Measurements from ENCODE around the gene ALX4. TPM values are rescaled to one million over a fixed set of nuclear protein-coding genes. Genes with fewer than 3 reads are reported as not detected.

ALX4 gene
- total RNA-seq: 4.1 TPM

DNA sequence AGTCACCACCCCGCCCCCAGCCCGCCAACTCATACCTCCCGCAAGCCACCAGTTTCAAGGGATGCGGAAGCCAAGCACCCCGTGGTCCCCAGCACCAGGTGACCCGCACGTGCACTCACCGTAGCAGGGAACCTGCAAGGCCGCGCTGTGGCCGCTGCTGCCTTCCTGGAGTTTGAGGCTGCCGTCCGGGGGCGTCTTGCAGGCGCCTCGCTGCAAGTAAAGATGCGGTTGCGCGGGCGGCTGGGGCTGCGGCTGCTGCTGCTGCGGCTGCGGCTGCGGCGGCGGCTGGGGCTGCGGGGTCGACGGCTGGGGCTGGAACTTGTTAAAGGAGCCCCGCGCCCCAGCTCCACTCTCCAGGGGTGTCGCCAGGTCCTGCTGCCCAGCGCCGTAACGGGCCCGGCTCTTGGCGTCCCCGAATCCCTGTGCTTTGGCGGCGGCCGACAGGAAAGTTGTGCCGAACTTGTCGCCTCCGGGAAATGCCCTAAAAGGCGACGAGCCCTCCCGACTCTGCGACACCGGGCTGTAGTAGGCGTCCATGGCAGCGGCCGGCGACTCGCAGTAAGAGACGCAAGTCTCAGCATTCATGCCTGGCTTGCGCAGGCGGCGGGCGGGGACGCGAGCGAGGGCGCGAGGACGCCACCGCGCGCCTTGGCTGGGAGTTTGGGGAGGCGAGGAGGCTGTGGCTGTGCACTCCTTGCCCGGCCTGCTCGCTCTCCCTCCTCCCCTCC is at the start of gene ALX4:
ALX4 (minus strand) TSS at position 662 of the 728 bp plus-strand sequence; CDS start at position 585, 77 bp downstream.
- DNase-seq: peak; percentile 81

DNA sequence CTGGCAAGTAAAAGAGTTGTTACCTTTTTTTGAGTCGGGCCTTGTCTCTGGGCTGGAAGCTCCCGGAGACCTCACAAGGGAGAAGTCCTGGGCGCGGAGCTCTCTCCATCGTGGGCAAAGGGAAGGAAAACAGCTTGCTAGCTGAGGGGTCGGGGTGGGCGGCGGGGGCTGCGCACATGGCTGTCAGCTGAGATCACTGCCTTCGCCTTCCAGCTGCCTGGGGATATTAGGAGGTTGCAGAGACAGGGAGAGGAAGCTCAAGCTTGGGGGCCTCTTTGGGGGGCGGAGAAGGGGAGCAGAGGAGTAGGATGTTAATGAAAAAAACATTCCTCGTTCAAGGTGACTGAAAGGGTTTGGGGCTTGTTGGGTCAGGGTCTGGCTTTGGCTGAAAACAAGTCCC is 49.2 kb upstream of the ALX4 start:
- DNase-seq: peak; percentile 69

DNA sequence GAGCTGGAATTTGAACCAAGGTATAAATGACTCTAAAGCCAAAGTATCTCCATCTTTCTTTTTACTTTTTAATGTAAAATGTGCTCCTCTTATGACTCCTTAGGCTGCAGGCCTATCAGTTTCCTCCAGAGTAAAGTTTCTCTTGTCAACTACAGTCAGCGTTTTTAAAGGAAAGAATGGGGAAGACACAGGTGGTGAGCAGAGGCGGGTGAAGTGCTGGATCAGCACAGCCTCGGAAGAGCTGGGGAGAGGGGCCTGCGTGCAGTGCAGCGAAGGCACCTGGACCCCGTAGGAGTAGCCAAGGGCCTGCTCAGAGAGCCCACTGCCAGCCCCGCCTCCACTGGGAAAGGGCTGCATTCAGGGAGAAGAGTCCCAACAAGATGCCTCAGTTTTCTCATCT is 48.8 kb upstream of the ALX4 start:
- DNase-seq: no peak

GRCh38 chr11:44357711-44358110 is 47.8 kb upstream of the ALX4 start:
- no peak for DNase-seq

GRCh38 chr11:44356351-44356750 is 46.4 kb upstream of the ALX4 start:
- no peak for DNase-seq

DNA sequence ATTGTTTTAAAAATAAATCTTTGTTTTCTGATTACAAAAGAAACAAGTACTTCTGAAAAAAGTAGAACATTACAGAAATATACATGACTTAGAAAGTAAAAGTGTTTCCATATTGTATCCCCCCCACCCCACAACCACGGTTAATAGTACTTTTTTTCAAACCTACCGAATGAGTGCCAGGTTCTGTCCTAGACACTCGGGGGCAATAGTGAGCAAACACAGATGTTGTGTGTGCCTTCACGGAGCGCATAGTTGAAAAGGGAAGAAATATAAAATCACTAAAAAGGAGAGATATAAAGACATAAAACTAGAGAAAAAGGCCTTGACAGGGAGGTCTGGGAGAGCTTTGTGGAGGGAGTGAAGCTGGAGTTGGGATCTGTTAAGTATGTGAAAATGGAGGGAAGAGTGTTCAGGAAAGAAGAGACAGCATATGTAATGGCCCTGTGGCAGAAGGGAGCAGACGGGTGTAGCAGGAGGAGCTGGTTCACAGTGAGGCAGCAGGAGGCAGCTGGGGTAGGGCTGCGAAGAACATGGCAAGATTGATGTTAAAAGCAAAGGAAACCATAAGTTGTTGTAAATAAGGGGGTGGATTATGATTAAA is 42.1 kb upstream of the ALX4 start:
- DNase-seq: no peak

GRCh38 chr11:44351006-44351660 is 41.2 kb upstream of the ALX4 start:
- no peak for DNase-seq

- DNase-seq: no peak
Observed at GRCh38 chr11:44349328-44349727, 39.4 kb upstream of the ALX4 start.

DNA sequence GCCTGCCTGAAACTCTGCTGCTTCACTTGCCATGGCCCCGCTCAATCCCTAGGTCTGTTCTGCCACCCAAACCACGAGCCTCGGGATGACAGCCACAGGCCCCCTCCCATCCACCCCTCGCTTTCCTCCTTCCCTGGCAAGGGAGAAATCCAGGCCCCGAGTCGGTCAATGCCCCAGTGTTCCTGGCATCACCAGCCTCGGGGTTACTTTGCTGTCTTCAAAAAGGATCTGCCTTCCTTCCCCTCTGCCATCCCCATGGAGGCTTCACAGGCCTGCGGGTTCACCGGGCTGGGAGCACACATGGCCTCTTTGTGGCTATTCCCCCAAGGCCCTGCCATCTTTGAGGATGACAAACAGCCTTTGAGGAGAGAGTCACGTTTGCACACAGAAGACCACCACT is 38.8 kb upstream of the ALX4 start:
- DNase-seq: no peak

GRCh38 chr11:44348114-44348513 is 38.2 kb upstream of the ALX4 start:
- DNase-seq: no peak

GRCh38 chr11:44347538-44347937 is 37.6 kb upstream of the ALX4 start:
- no peak for DNase-seq

DNA sequence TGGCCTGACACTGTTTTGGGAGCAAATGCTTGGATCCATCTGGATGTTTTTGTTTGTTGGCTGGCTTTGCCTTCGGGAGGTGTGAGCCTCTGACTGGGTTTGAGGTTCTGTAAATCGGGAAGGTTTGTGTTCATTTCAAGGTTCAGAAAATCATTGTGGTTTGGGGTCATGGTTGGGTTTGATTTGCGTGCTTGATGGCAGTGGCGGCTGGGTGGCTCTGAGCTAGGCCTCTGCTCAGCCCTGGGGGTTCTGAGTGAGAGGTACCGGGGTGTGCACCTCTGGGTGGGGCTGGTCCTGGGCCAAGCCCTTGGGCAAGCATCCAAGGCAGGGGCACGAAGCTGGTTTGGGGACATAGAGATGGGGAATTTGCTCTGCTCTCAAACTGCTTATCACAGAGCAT is 37.0 kb upstream of the ALX4 start:
- DNase-seq: no peak

DNA sequence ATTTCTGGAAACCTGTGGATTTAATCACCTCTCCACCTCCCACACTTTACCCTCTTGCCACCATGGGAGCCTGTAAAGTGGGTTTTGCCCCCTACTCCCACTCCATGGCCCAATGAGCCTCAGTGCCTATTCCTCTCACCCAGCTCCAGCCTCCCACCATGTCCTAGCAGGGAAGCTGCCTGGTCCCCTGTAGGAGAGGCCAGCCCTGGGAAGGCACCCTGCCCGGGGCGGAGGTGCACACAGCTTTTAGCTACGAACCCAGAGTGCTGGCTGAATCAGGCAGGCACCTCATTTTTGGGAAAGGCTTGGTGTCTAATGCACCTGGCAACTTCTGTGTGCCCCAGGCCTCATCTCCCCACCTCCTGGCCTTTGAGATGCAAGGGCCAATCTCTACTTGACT is 35.8 kb upstream of the ALX4 start:
- no peak for DNase-seq

- peak; percentile 58 for DNase-seq
Observed at GRCh38 chr11:44344921-44345320, 35.0 kb upstream of the ALX4 start.

GRCh38 chr11:44344423-44344820 is 34.5 kb upstream of the ALX4 start:
- no peak for DNase-seq

- no peak for DNase-seq
Observed at GRCh38 chr11:44343778-44344422, 34.0 kb upstream of the ALX4 start.

GRCh38 chr11:44342616-44343015 is 32.7 kb upstream of the ALX4 start:
- DNase-seq: no peak

DNA sequence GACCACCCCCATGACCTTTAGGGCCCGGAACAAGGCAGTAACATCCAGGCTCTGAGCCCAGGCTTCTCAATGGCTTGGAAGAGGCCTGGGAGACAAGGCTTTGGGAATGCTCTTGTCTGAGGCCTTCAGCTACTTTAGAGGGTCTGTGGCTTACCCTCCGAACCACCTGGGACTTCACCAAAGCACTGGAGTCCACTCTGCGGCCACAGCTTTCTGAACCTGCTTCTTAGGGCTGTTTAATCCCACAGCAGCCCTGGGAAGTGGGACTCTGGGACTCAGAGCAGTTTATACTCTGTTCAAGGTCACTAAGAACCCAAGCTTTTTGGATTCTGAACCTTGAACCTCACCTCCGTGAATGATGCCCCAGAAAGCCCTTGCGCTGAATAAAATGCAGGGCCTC is 30.7 kb upstream of the ALX4 start:
- DNase-seq: no peak

DNA sequence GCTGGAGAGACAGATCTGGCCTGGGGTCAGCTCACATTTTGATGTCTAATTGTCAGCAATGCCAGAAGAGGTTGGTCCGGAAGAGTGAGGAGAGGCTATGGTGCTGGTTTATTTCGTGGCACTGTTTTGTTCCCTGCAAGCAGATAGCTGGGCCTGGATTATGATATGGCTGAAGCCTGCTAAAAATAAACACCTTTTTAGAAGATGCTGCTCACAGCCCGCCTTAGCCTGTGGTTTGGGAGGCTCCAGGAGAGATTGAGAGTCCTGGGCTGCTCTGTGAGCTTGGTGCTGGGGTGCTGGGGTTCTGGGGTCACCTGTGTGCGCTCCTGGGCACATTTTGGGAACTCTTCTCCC is 29.6 kb upstream of the ALX4 start:
- DNase-seq: no peak

DNA sequence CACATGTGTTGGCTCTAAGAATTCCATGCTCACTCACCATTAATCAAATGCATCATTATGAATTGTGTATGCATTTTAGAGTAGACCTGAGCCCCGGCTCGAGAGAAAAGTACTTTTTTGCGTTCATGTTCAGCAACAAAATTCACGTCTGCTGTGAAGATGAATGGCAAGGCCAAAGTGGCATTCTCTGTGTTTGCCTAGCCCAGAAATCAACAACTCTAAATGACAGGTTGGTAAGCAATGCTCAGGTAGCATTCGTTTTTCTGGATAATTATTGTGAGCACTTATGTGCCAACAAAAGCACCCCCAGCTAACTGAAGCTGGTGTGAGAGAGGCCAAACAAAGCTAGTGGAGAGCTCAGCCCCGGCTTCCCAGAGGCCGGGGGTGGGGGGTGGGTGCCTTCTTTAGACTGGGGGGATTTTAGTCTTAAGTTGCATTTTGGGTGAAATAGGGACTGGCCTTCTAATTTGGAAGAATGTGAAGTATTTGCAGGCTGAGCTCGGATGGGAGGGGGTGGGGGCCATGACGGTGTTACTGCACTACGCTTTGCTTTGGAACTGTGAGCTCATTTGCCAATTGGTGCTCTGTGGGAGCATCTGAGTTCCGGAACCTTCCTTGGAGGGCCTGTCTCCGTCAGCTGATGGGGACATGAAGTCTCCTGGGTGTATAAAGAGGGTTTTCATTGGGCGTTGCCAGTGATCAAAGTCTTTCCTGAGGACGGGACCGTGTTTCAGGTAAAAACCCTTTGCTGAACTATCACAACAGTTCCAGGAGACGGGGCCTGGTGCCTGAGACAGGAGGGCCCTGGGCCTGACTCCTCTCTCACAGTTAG is 29.0 kb upstream of the ALX4 start:
- DNase-seq: no peak

DNA sequence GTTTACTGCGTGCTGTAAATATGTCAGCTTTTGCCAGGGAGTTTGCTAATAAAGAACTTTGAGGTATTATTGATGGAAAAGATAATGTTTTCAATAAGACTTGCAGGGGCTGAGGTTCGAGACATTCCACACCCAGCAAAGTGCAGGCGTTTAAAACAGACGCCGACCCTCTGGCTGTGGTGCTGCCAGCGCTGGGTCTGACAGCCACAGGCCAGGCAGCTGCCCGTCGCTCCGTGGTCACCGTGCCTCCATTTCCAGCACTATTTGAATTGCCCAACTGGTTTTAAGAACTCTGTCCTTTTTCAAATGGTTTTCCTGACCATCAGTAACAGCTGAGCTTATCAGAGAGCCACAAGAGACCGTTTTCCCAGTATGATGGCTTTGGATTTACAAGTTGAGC is 28.1 kb upstream of the ALX4 start:
- DNase-seq: no peak

DNA sequence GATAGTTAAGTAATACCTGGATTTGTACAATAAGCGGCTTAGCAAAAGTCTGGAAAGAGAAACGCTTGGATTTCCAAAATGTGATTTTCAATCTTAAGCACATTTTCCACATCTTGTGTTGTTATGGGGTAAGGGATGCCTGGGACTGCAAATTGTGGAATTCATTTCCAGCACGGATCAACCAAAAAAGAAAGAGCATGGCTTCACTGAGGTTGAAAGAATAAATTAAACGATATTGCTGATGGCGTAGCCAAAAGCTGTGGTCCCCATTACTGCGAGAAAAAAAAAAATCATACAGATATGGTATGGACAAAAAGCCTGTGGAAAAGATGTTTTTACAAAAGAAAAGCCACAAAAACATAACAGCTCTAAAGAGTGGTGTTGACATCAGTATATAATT is 26.0 kb upstream of the ALX4 start:
- no peak for DNase-seq

All from tongue (tissue), 2 donors.